HCT116 (cell line): Measurements from ENCODE around the gene TWSG1. TPM values are rescaled to one million over a fixed set of nuclear protein-coding genes. Genes with fewer than 3 reads are reported as not detected.

ENCODE experiments used
- ATAC-seq: fragments of 200-7000 bp; cut with Tn5 transposase; 2 replicates; pipeline ENCODE4 v1.9.1; 2020; ENCODE audit warnings: mild to moderate bottlenecking, moderate library complexity
- BruUV-seq: library from RNA; stranded (reverse); fragments of 400-500 nt; replicated peaks from 2 replicates; lab custom pipeline; 2021; lab: Mats Ljungman, UMichigan
- CTCF ChIA-PET: fragments of 300-600 bp; sonication (Branson Sonifier 250); formaldehyde crosslinking; loops from one replicate; lab custom pipeline; 2021; ENCODE audit warnings: antibody characterized with exemption; lab: Charles Lee
- POLR2A ChIA-PET: fragments of 300-600, 350-600 bp; sonication (Branson Sonifier 250); formaldehyde crosslinking; loops from one replicate; lab custom pipeline; 2021; ENCODE audit warnings: antibody characterized with exemption; lab: Charles Lee
- RAD21 ChIA-PET, 2 experiments: fragments of 300-600 bp; sonication (Branson Sonifier 250); formaldehyde crosslinking; loops; one replicate each; lab custom pipeline; 2023; ENCODE audit warnings: low total read pairs in 2 of 2; ENCODE audit not compliant: uncharacterized antibody in 2 of 2, unreplicated experiment in 2 of 2, low non-redundant PET in 1 of 2; lab: Charles Lee
- DNase-seq: peaks from one replicate; pipeline ENCODE4 v3.0.0-alpha.2; 2010; ENCODE audit warnings: low read depth, low spot score
- H2AFZ ChIP-seq: fragments of 200-600 bp; shearing (Covaris generic), sonication (generic); 2 replicates; pipeline ENCODE4 v1.6.1; 2017; ENCODE audit warnings: low read depth, mixed run types, mixed read lengths, antibody characterized with exemption, low read length; ENCODE audit not compliant: poor library complexity, severe bottlenecking
- H3K27ac ChIP-seq: 2 replicates; pipeline ENCODE4 v1.5.1; 2012; ENCODE audit warnings: low read depth, low read length
- H3K27me3 ChIP-seq: fragments of 200-600 bp; sonication (generic); 2 replicates; pipeline ENCODE4 v1.6.1; 2016; ENCODE audit warnings: mixed run types, low read length, mixed read lengths; ENCODE audit not compliant: insufficient read depth
- H3K36me3 ChIP-seq, 2 experiments: fragments of 200-500 bp in 1 of 2; fragments of 200-600 bp in 1 of 2; sonication (Bioruptor generic) in 1 of 2; sonication (generic) in 1 of 2; 2 replicates each; pipeline versions ENCODE4 v1.5.1 to v1.6.1; 2014 to 2016; ENCODE audit warnings: low read length in 2 of 2, inconsistent platforms in 1 of 2, mixed read lengths in 1 of 2, mixed run types in 1 of 2; ENCODE audit not compliant: insufficient read depth in 2 of 2, control insufficient read depth in 1 of 2
- H3K4me1 ChIP-seq, 2 experiments: fragments of 200-600 bp in 1 of 2; sonication (generic) in 1 of 2; 2 replicates each; pipeline versions ENCODE4 v1.5.1 to v1.6.1; 2012 to 2017; ENCODE audit warnings: low read length in 2 of 2, inconsistent platforms in 1 of 2, mild to moderate bottlenecking in 1 of 2, mixed read lengths in 1 of 2, mixed run types in 1 of 2, moderate library complexity in 1 of 2; ENCODE audit not compliant: insufficient read depth in 2 of 2, control insufficient read depth in 1 of 2
- H3K4me2 ChIP-seq: fragments of 200-600 bp; sonication (generic); 2 replicates; pipeline ENCODE4 v1.6.1; 2017; ENCODE audit warnings: mixed run types, low read length, mixed read lengths
- H3K4me3 ChIP-seq, 2 experiments: fragments of 200-600 bp in 1 of 2; sonication (generic) in 1 of 2; replicated peaks in 1 of 2; 2 replicates each; pipeline ENCODE4 v1.5.1; 2011 to 2016; ENCODE audit warnings: low read length in 2 of 2, control low read depth in 1 of 2, low read depth in 1 of 2, mild to moderate bottlenecking in 1 of 2, mixed read lengths in 1 of 2, mixed run types in 1 of 2
- H3K79me2 ChIP-seq: fragments of 200-600 bp; sonication (generic); 2 replicates; pipeline ENCODE4 v1.6.1; 2017; ENCODE audit warnings: mild to moderate bottlenecking, mixed run types, low read length, moderate library complexity, mixed read lengths; ENCODE audit not compliant: insufficient read depth
- H3K9ac ChIP-seq: fragments of 200-600 bp; sonication (generic); 2 replicates; pipeline ENCODE4 v1.6.1; 2016; ENCODE audit warnings: low read length, mixed read lengths
- H3K9me2 ChIP-seq: fragments of 200-600 bp; sonication (generic), shearing (Covaris generic); 2 replicates; pipeline ENCODE4 v1.6.1; 2017; ENCODE audit warnings: mixed run types, mild to moderate bottlenecking, moderate library complexity; ENCODE audit not compliant: insufficient read depth
- H3K9me3 ChIP-seq, 2 experiments: fragments of 200-500 bp in 1 of 2; fragments of 200-600 bp in 1 of 2; sonication (Bioruptor generic) in 1 of 2; sonication (generic) in 1 of 2; 2 replicates each; pipeline ENCODE4 v1.6.1; 2014 to 2017; ENCODE audit warnings: low read length in 2 of 2, mixed read lengths in 2 of 2, inconsistent platforms in 1 of 2, low read depth in 1 of 2, mild to moderate bottlenecking in 1 of 2, mixed run types in 1 of 2, moderate library complexity in 1 of 2; ENCODE audit not compliant: control insufficient read depth in 1 of 2, insufficient read depth in 1 of 2
- H4K20me1 ChIP-seq: fragments of 200-600 bp; sonication (generic), shearing (Covaris generic); 2 replicates; pipeline ENCODE4 v1.6.1; 2017; ENCODE audit warnings: mixed run types, mild to moderate bottlenecking, moderate library complexity; ENCODE audit not compliant: insufficient read depth
- CBX3 ChIP-seq: IDR thresholded peaks from 2 replicates; pipeline ENCODE4 v1.6.1; 2012; ENCODE audit warnings: low read depth
- CEBPB ChIP-seq: IDR thresholded peaks from 2 replicates; pipeline ENCODE4 v1.6.1; 2012; ENCODE audit warnings: low read depth
- EGR1 ChIP-seq: IDR thresholded peaks from 2 replicates; pipeline ENCODE4 v1.6.1; 2012; ENCODE audit warnings: low read depth
- ELF1 ChIP-seq: IDR thresholded peaks from 2 replicates; pipeline ENCODE4 v1.6.1; 2012; ENCODE audit warnings: low read depth, borderline replicate concordance
- EZH2 ChIP-seq: fragments of 200-600 bp; sonication (generic); IDR thresholded peaks from 2 replicates; pipeline ENCODE4 v1.6.1; 2017; ENCODE audit warnings: antibody characterized with exemption, mixed run types
- EZH2phosphoT487 ChIP-seq: fragments of 200-600 bp; IDR thresholded peaks from 2 replicates; pipeline ENCODE4 v1.6.1; 2018; ENCODE audit warnings: antibody characterized with exemption, borderline replicate concordance
- FOSL1 ChIP-seq: IDR thresholded peaks from 2 replicates; pipeline ENCODE4 v1.6.1; 2012; ENCODE audit warnings: low read depth
- RAD21 ChIP-seq: IDR thresholded peaks from 2 replicates; pipeline ENCODE4 v1.6.1; 2012; ENCODE audit warnings: low read depth, mild to moderate bottlenecking
- SIN3A ChIP-seq: IDR thresholded peaks from 2 replicates; pipeline ENCODE4 v1.6.1; 2012; ENCODE audit warnings: low read depth
- SP1 ChIP-seq: IDR thresholded peaks from 2 replicates; pipeline ENCODE4 v1.6.1; 2012; ENCODE audit warnings: low read depth
- TCF7L2 ChIP-seq: IDR thresholded peaks from 2 replicates; pipeline ENCODE4 v1.7.0; 2011; ENCODE audit warnings: borderline replicate concordance, inconsistent platforms; ENCODE audit not compliant: insufficient read depth, insufficient read length; ENCODE audit errors: extremely low read depth
- YY1 ChIP-seq: IDR thresholded peaks from 2 replicates; pipeline ENCODE4 v1.6.1; 2011; ENCODE audit warnings: low read length, low read depth, moderate library complexity, mild to moderate bottlenecking; ENCODE audit not compliant: insufficient replicate concordance; ENCODE audit errors: extremely low read depth
- ZFX ChIP-seq: fragments of 450-650 bp; IDR thresholded peaks from 2 replicates; pipeline ENCODE4 v1.6.1; 2017
- intact Hi-C: fragments of 100-400 bp; cut with micrococcal nuclease; formaldehyde crosslinking; loops from 2 replicates; pipeline ENCODE4 v1.10.0; 2022
- total RNA-seq: library from RNA; stranded (reverse); gene quantifications from one replicate; pipeline ENCODE4 v1.2.1, GENCODE V29; 2021; ENCODE audit not compliant: unreplicated experiment
- TF ChIP-seq, protein P1 (sequence below): IDR thresholded peaks from 2 replicates; pipeline ENCODE4 v1.6.1; 2011; ENCODE audit warnings: mild to moderate bottlenecking, low read length, moderate library complexity; ENCODE audit not compliant: insufficient replicate concordance; ENCODE audit errors: extremely low read depth
- TF ChIP-seq, protein P2 (sequence below): IDR thresholded peaks from 2 replicates; pipeline ENCODE4 v1.6.1; 2012; ENCODE audit warnings: low read depth
- TF ChIP-seq, protein P3 (sequence below): IDR thresholded peaks from 2 replicates; pipeline ENCODE4 v1.6.1; 2012
- TF ChIP-seq, protein P4 (sequence below): IDR thresholded peaks from 2 replicates; pipeline ENCODE4 v1.6.1; 2012
- TF ChIP-seq, protein P5 (sequence below), 3 experiments: fragments of 200-600 bp in 1 of 3; sonication (generic) in 1 of 3; IDR thresholded peaks in 2 of 3; conservative IDR thresholded peaks in 1 of 3; 2 replicates each; pipeline ENCODE4 v1.5.1; 2012 to 2017; ENCODE audit warnings: low read depth in 2 of 3, low read length in 2 of 3, antibody characterized with exemption in 1 of 3, borderline replicate concordance in 1 of 3, control low read depth in 1 of 3, mild to moderate bottlenecking in 1 of 3, mixed read lengths in 1 of 3, mixed run types in 1 of 3, moderate library complexity in 1 of 3; ENCODE audit not compliant: insufficient read depth in 1 of 3

TWSG1 gene
- total RNA-seq, 1 experiment from 2014 or later, result 35.7 TPM

DNA sequence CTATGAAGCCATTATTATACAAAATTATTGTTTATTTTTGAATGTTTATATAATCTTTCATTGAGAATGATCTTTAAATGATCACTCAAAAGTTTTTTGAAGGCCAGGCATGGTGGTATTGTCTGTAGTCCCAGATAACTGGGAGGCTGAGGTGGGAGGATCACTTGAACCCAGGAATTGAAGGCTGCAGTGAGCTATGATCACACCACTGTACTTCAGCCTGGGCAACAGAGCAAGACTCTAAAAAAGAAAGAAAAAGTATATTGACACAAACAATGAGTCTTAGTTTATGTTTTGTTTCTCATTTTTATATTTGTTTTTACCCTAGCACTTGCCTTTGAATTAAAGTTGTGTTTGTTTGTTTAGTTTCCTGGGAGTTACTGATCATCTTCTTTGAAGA, 2.3 kb downstream of the TWSG1 start:
- TF ChIP-seq SIN3A, result no peak
- TF ChIP-seq EZH2, result no peak
- TF ChIP-seq, protein P1, sequence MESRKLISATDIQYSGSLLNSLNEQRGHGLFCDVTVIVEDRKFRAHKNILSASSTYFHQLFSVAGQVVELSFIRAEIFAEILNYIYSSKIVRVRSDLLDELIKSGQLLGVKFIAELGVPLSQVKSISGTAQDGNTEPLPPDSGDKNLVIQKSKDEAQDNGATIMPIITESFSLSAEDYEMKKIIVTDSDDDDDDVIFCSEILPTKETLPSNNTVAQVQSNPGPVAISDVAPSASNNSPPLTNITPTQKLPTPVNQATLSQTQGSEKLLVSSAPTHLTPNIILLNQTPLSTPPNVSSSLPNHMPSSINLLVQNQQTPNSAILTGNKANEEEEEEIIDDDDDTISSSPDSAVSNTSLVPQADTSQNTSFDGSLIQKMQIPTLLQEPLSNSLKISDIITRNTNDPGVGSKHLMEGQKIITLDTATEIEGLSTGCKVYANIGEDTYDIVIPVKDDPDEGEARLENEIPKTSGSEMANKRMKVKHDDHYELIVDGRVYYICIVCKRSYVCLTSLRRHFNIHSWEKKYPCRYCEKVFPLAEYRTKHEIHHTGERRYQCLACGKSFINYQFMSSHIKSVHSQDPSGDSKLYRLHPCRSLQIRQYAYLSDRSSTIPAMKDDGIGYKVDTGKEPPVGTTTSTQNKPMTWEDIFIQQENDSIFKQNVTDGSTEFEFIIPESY, result no peak
- TF ChIP-seq, protein P2, sequence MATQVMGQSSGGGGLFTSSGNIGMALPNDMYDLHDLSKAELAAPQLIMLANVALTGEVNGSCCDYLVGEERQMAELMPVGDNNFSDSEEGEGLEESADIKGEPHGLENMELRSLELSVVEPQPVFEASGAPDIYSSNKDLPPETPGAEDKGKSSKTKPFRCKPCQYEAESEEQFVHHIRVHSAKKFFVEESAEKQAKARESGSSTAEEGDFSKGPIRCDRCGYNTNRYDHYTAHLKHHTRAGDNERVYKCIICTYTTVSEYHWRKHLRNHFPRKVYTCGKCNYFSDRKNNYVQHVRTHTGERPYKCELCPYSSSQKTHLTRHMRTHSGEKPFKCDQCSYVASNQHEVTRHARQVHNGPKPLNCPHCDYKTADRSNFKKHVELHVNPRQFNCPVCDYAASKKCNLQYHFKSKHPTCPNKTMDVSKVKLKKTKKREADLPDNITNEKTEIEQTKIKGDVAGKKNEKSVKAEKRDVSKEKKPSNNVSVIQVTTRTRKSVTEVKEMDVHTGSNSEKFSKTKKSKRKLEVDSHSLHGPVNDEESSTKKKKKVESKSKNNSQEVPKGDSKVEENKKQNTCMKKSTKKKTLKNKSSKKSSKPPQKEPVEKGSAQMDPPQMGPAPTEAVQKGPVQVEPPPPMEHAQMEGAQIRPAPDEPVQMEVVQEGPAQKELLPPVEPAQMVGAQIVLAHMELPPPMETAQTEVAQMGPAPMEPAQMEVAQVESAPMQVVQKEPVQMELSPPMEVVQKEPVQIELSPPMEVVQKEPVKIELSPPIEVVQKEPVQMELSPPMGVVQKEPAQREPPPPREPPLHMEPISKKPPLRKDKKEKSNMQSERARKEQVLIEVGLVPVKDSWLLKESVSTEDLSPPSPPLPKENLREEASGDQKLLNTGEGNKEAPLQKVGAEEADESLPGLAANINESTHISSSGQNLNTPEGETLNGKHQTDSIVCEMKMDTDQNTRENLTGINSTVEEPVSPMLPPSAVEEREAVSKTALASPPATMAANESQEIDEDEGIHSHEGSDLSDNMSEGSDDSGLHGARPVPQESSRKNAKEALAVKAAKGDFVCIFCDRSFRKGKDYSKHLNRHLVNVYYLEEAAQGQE, result no peak
- TF ChIP-seq, protein P3, sequence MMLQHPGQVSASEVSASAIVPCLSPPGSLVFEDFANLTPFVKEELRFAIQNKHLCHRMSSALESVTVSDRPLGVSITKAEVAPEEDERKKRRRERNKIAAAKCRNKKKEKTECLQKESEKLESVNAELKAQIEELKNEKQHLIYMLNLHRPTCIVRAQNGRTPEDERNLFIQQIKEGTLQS, result no peak
- no peak for TF ChIP-seq EGR1
- TF ChIP-seq RAD21, result no peak
- TF ChIP-seq, protein P4, sequence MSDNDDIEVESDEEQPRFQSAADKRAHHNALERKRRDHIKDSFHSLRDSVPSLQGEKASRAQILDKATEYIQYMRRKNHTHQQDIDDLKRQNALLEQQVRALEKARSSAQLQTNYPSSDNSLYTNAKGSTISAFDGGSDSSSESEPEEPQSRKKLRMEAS, result no peak
- TF ChIP-seq CBX3, result no peak
- TF ChIP-seq, protein P5, sequence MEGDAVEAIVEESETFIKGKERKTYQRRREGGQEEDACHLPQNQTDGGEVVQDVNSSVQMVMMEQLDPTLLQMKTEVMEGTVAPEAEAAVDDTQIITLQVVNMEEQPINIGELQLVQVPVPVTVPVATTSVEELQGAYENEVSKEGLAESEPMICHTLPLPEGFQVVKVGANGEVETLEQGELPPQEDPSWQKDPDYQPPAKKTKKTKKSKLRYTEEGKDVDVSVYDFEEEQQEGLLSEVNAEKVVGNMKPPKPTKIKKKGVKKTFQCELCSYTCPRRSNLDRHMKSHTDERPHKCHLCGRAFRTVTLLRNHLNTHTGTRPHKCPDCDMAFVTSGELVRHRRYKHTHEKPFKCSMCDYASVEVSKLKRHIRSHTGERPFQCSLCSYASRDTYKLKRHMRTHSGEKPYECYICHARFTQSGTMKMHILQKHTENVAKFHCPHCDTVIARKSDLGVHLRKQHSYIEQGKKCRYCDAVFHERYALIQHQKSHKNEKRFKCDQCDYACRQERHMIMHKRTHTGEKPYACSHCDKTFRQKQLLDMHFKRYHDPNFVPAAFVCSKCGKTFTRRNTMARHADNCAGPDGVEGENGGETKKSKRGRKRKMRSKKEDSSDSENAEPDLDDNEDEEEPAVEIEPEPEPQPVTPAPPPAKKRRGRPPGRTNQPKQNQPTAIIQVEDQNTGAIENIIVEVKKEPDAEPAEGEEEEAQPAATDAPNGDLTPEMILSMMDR (IDR thresholded peaks at IDR 0.05 in 2 of 3, conservative IDR thresholded peaks at IDR 0.05 in 1 of 3; ENCODE audit: borderline replicate concordance in 1 of 3, insufficient read depth in 1 of 3, low read depth in 2 of 3, low read length in 2 of 3), result no peak
- no peak for TF ChIP-seq ELF1
- TF ChIP-seq ZFX, result no peak
- no peak for TF ChIP-seq FOSL1
- no peak for TF ChIP-seq TCF7L2
- TF ChIP-seq EZH2phosphoT487, result no peak
- TF ChIP-seq YY1, result no peak
- no peak for TF ChIP-seq CEBPB
- TF ChIP-seq SP1, result no peak
- Histone ChIP-seq H3K9ac (no peak overlapping the region), H3K9me3 (no peaks in the 10 kb centered on the region), H3K4me1 (peaks cover 2 to 13% of the 10 kb centered on the region in 2 experiments; a peak in 3 of 4 replicates), H3K27me3 (no peaks in the 10 kb centered on the region), H3K27ac (no peak overlapping the region), H3K79me2 (peaks cover 19% of the 10 kb centered on the region), H3K4me3 (no peak overlapping the region), H3K36me3 (peaks cover 0 to 4% of the 10 kb centered on the region in 2 experiments; a peak in 1 of 4 replicates), H3K4me2 (no peak overlapping the region), H4K20me1 (no peaks in the 10 kb centered on the region), H3K9me2 (no peaks in the 10 kb centered on the region), H2AFZ (no peak overlapping the region)
- BruUV-seq, result no TSS peak
- no peak for ATAC-seq
- intact Hi-C loops, result no loop called here
- DNase-seq, result no peak
- CTCF ChIA-PET, result no interaction called here
- RAD21 ChIA-PET, result no interaction called here
- POLR2A ChIA-PET, result no interaction called here
